ENCODE measurements around the gene ELF5. TPM values are rescaled to one million over a fixed set of nuclear protein-coding genes. Genes with fewer than 3 reads are reported as not detected.
A peak's percentile ranks its signal among the peaks of the same experiment; 100 is the strongest.

Gene ELF5
- total RNA-seq, 2 donors from 2014 or later = not detected

DNA sequence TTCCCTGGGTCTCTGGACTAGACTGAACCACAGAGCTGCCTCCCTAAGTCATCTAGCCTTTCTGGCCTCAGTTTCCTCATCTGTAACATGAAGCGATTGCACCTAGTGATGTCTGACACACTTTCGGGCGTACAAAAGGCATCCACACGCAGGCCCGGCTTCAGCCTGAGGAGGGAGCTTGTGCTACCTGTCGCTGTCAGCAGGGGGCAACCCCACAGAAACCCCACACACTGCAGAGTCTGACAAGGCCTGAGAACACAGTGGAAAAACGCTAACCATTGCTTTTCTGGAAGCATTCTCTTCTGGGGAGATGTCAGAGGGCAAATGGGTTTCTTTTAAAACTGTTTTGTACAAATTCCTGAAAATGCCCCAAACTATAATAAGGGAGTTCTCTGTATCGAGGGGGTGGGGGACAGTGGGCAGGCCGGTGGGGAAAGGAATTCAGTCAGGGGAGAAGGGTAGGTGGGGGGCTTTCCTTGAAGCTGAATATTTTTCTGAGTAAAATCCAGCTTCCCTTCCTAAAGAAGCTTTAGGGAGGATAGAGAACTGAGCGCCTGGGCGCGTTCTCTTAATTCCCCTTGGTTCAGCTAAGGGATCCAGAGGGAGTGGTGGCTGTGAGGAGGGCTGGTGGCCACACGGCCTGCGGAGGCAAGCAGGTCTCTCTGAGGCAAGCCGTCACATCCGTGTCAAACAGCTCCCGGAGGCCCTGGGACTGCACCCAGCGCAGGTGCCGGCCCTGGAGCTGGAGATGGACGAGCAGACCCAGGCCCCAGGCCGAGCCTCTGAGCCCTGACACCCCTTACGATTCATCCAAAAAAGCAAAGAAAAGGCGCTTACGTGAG, 533 bp downstream of the ELF5 start:
- Mint-ChIP-seq H3K27ac (no peak overlapping the region), H3K4me3 (no peak overlapping the region), H3K4me1 (ENCODE audit: low read depth) (no peaks in the 10 kb centered on the region), H3K27me3 (ENCODE audit: low read depth) (no peaks in the 10 kb centered on the region), H3K36me3 (ENCODE audit: insufficient read depth in 2 of 2) (no peaks in the 10 kb centered on the region), H3K9me3 (no peaks in the 10 kb centered on the region)
- ATAC-seq (replicated peaks in 1 of 2) (peak; percentile 81 to 85), DNase-seq (peak; percentile 55 to 61)

DNA sequence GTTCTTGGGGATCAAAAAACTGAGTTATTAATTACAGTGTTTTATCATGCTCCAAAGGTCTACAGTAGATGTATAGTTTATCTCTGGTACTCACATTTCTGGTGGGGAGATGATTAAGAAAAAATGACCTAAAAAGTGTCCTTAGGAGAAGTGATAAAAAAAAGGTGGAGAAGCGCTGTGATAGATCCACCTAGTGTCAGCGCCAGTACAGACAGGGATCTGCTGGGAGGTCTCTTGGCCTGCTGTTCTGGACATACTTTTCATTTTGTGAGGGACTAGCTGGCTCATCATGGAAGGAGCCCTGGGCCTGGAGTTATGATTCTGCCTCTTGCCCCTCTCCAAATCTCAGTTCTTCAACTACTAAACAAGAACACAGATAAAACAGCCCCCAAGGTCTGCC, 2.9 kb downstream of the ELF5 start:
- ATAC-seq (replicated peaks in 1 of 2) (no peak), DNase-seq (no peak)
- no peaks in the 10 kb centered on the region for H3K27me3 Mint-ChIP-seq (ENCODE audit: low read depth)
- H3K4me1 Mint-ChIP-seq (ENCODE audit: low read depth) = no peaks in the 10 kb centered on the region
- no peak overlapping the region for H3K4me3 Mint-ChIP-seq
- H3K36me3 Mint-ChIP-seq (ENCODE audit: insufficient read depth in 2 of 2) = no peaks in the 10 kb centered on the region
- no peak overlapping the region for H3K27ac Mint-ChIP-seq
- no peaks in the 10 kb centered on the region for H3K9me3 Mint-ChIP-seq

DNA sequence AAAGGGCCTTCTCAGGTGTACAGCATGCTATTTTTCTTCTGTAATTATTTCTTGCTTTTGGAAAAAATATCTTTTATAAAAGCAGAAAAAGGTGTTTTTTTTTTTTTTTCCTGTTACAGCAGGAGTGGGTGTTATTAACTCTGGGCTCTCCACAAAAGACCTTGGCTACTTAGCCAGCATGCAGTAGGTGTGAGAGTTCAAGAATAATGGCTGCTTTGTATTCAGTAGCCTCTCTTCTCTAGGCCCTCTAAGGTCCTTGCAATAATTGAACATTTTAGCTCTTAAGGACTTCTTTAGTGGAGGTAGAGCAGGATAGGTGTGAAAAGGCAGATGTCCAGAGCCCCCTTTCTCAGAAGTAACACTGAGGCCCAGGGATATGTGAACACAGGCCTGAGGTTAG, 3.4 kb downstream of the ELF5 start:
- no peak for DNase-seq
- H3K36me3 Mint-ChIP-seq (ENCODE audit: insufficient read depth in 2 of 2) = no peaks in the 10 kb centered on the region
- ATAC-seq (replicated peaks in 1 of 2) = no peak
- no peak overlapping the region for H3K4me3 Mint-ChIP-seq
- no peaks in the 10 kb centered on the region for H3K9me3 Mint-ChIP-seq
- H3K27me3 Mint-ChIP-seq (ENCODE audit: low read depth) = no peaks in the 10 kb centered on the region
- H3K27ac Mint-ChIP-seq = no peak overlapping the region
- H3K4me1 Mint-ChIP-seq (ENCODE audit: low read depth) = no peaks in the 10 kb centered on the region

- DNase-seq (no peak), ATAC-seq (replicated peaks in 1 of 2) (no peak)
- no peak overlapping the region for H3K27ac Mint-ChIP-seq
- H3K4me1 Mint-ChIP-seq (ENCODE audit: low read depth) = no peaks in the 10 kb centered on the region
- H3K4me3 Mint-ChIP-seq = no peak overlapping the region
- H3K36me3 Mint-ChIP-seq (ENCODE audit: insufficient read depth in 2 of 2) = no peaks in the 10 kb centered on the region
- no peaks in the 10 kb centered on the region for H3K9me3 Mint-ChIP-seq
- H3K27me3 Mint-ChIP-seq (ENCODE audit: low read depth) = no peaks in the 10 kb centered on the region
Measured at GRCh38 chr11:34509336-34509876, 4.2 kb downstream of the ELF5 start.

DNA sequence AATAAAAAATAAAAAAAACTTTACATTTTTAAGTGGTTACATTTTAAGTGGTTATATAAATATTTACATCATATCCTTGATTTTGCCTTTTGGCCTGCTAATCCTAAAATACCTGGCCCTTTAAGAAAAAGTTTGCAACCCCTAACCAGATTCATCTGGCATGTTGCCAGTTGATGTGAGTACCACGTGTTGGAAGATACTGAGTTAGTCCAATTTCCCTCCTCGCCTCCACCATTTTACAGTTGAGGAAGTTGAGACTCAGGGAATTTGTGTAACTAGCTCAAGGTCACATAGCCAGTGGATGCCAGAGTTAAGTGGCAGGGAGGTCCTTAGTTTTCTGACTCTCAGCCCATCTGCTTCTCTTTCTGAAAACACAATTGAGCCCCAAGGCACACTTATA, 5.1 kb downstream of the ELF5 start:
- Mint-ChIP-seq H3K27me3 (ENCODE audit: low read depth) (no peaks in the 10 kb centered on the region), H3K27ac (no peak overlapping the region), H3K4me3 (no peak overlapping the region), H3K9me3 (no peaks in the 10 kb centered on the region), H3K4me1 (ENCODE audit: low read depth) (no peaks in the 10 kb centered on the region), H3K36me3 (ENCODE audit: insufficient read depth in 2 of 2) (no peaks in the 10 kb centered on the region)
- DNase-seq (no peak), ATAC-seq (replicated peaks in 1 of 2) (no peak)

DNA sequence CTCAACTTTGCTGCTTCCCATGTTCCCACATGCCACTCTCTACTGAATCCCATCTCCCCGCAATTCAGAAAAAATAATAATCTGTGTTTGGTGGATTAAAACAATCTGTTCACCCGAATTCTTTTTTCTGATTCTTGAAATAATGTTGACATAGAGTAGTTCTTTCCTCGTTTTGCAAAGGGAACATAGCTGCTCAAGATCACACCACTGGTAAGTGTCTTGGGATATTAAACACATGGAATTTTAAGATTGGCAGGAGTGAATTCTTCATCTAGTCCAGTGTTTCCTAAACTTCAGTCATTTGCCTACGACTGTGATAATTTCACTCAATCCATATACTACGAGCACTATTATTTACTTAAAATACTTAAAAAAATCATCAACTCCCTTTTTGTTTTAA, 6.0 kb downstream of the ELF5 start:
- ATAC-seq (replicated peaks in 1 of 2) (no peak), DNase-seq (no peak)
- H3K9me3 Mint-ChIP-seq = no peaks in the 10 kb centered on the region
- H3K27ac Mint-ChIP-seq = no peak overlapping the region
- no peaks in the 10 kb centered on the region for H3K4me1 Mint-ChIP-seq (ENCODE audit: low read depth)
- H3K4me3 Mint-ChIP-seq = no peak overlapping the region
- H3K36me3 Mint-ChIP-seq (ENCODE audit: insufficient read depth in 2 of 2) = no peaks in the 10 kb centered on the region
- no peaks in the 10 kb centered on the region for H3K27me3 Mint-ChIP-seq (ENCODE audit: low read depth)

DNA sequence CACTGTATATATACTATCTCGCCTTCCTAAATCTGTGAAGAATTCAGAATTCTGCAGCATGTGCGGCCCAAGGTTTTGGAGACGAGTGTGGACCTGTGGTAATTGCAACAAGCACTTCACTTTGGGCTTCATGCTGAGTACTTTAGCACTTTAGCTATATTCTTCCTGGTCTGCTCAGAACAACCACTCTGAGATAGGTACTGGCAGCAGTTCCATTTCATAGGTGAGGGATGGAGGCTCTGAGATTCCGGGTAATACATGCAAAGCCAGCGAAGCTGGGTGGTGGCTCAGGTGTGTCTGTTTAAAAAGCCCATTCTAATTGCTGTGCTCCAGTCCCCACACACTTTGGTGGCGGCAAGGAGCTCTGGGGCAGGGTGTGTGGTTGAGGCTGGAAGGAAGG, 6.4 kb downstream of the ELF5 start:
- H3K27ac Mint-ChIP-seq = no peak overlapping the region
- ATAC-seq (replicated peaks in 1 of 2) = no peak
- H3K4me3 Mint-ChIP-seq = no peak overlapping the region

GRCh38 chr11:34505874-34506273, 7.7 kb downstream of the ELF5 start:
- Mint-ChIP-seq H3K4me1 (ENCODE audit: low read depth) (no peaks in the 10 kb centered on the region), H3K36me3 (ENCODE audit: insufficient read depth in 2 of 2) (no peaks in the 10 kb centered on the region), H3K9me3 (no peaks in the 10 kb centered on the region), H3K27me3 (ENCODE audit: low read depth) (no peaks in the 10 kb centered on the region), H3K4me3 (no peak overlapping the region), H3K27ac (no peak overlapping the region)
- ATAC-seq (replicated peaks in 1 of 2) (no peak), DNase-seq (no peak)

More for the DNA sequence above, 6.4 kb downstream of the ELF5 start:
- no peaks in the 10 kb centered on the region for H3K9me3 Mint-ChIP-seq
- H3K36me3 Mint-ChIP-seq (ENCODE audit: insufficient read depth in 2 of 2) = no peaks in the 10 kb centered on the region
- H3K27me3 Mint-ChIP-seq (ENCODE audit: low read depth) = no peaks in the 10 kb centered on the region
- no peaks in the 10 kb centered on the region for H3K4me1 Mint-ChIP-seq (ENCODE audit: low read depth)
- no peak for DNase-seq

- Mint-ChIP-seq H3K36me3 (ENCODE audit: insufficient read depth in 2 of 2) (no peaks in the 10 kb centered on the region), H3K9me3 (no peaks in the 10 kb centered on the region), H3K4me1 (ENCODE audit: low read depth) (no peaks in the 10 kb centered on the region), H3K27ac (no peak overlapping the region), H3K27me3 (ENCODE audit: low read depth) (no peaks in the 10 kb centered on the region), H3K4me3 (no peak overlapping the region)
- ATAC-seq (replicated peaks in 1 of 2) (no peak), DNase-seq (no peak)
Measured at GRCh38 chr11:34502949-34503348, 10.6 kb downstream of the ELF5 start.

DNA sequence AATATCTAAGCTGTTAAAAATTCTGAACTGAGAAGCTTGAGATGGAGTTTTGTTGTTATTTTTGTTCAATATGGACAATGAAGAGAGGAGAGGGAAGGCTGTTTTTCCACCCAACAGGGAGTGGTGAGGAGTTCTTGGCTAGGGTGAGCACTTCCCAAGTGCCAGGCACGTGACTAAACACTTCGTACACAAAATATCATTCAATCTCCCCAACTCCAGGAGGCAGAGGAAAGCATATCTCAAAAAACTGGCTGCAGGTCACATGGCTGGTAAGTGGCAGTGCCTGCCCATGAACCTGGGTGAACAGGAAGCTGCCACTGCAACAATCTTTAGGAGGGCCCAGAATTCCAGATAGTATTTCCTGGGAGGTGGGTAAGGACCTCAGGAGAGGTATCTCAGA, 11.6 kb downstream of the ELF5 start:
- Mint-ChIP-seq H3K27ac (no peak overlapping the region), H3K9me3 (no peaks in the 10 kb centered on the region), H3K4me3 (no peak overlapping the region), H3K36me3 (ENCODE audit: insufficient read depth in 2 of 2) (no peaks in the 10 kb centered on the region), H3K4me1 (ENCODE audit: low read depth) (no peaks in the 10 kb centered on the region), H3K27me3 (ENCODE audit: low read depth) (no peaks in the 10 kb centered on the region)
- no peak for DNase-seq
- no peak for ATAC-seq (replicated peaks in 1 of 2)

- no peaks in the 10 kb centered on the region for H3K9me3 Mint-ChIP-seq
- H3K36me3 Mint-ChIP-seq (ENCODE audit: insufficient read depth in 2 of 2) = no peaks in the 10 kb centered on the region
Measured at GRCh38 chr11:34501500-34501899, 12.1 kb downstream of the ELF5 start.

DNA sequence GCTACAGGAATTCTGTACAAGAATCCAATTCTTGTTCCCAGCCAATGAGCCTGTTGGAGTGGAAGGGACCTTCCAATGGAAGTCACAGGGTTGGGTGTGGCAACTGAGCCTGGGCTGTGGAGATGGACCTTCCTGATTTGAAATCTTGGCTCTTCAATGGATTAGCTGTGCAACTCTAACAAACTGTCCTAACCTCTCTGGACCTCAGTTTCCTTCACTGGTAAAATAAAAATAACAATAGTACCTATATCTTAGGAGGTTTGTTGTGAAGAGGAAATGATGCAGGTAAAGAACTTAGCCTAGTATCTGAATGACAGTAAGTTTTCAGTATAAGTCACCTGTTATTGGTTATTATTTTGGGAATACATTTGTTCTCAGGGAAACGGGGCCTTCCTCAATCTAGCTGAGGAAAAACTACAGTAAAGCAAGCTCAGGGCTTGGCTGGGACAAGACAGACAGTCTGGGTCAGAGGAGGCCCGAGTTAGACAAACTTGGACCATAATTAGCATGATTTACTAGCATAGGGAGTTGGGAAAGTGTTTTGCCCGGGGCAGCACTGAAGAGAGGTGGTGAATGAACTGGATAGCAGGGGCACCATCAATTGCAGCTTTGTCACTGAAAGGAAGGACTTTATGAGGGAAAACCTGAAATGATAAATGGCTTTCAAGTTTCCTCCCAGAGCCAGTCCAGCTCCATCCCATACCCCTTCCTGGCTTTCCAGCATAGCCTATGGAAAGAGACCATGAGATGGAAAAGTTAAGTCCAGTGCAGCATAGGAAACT, 13.7 kb downstream of the ELF5 start:
- no peaks in the 10 kb centered on the region for H3K27me3 Mint-ChIP-seq (ENCODE audit: low read depth)
- no peaks in the 10 kb centered on the region for H3K9me3 Mint-ChIP-seq
- H3K4me3 Mint-ChIP-seq = no peak overlapping the region
- H3K4me1 Mint-ChIP-seq (ENCODE audit: low read depth) = no peaks in the 10 kb centered on the region
- no peak overlapping the region for H3K27ac Mint-ChIP-seq
- ATAC-seq (replicated peaks in 1 of 2) = no peak
- H3K36me3 Mint-ChIP-seq (ENCODE audit: insufficient read depth in 2 of 2) = no peaks in the 10 kb centered on the region
- DNase-seq = no peak

More at GRCh38 chr11:34501500-34501899, 12.1 kb downstream of the ELF5 start:
- no peaks in the 10 kb centered on the region for H3K27me3 Mint-ChIP-seq (ENCODE audit: low read depth)
- H3K4me3 Mint-ChIP-seq = no peak overlapping the region
- DNase-seq (no peak), ATAC-seq (replicated peaks in 1 of 2) (no peak)
- H3K27ac Mint-ChIP-seq = no peak overlapping the region
- H3K4me1 Mint-ChIP-seq (ENCODE audit: low read depth) = no peaks in the 10 kb centered on the region

- ATAC-seq (replicated peaks in 1 of 2) (no peak), DNase-seq (no peak)
- no peaks in the 10 kb centered on the region for H3K36me3 Mint-ChIP-seq (ENCODE audit: insufficient read depth in 2 of 2)
- no peaks in the 10 kb centered on the region for H3K4me1 Mint-ChIP-seq (ENCODE audit: low read depth)
- no peaks in the 10 kb centered on the region for H3K9me3 Mint-ChIP-seq
- H3K27ac Mint-ChIP-seq = no peak overlapping the region
- no peaks in the 10 kb centered on the region for H3K27me3 Mint-ChIP-seq (ENCODE audit: low read depth)
- H3K4me3 Mint-ChIP-seq = no peak overlapping the region
Measured at GRCh38 chr11:34495724-34496377, 17.7 kb downstream of the ELF5 start.

Measured in activated T-cell treated with anti-CD3 and anti-CD28 coated beads, Interleukin-2, amount 50 U/mL, for 72 hours (primary cell).